ENCODE measurements around the gene ICOS. TPM values are rescaled to one million over a fixed set of nuclear protein-coding genes. Genes with fewer than 3 reads are reported as not detected.

Gene ICOS
- total and polyA plus RNA-seq, 2 donors (not counting 3 experiments of a cell fraction or from before 2014, with no cell fraction given): not detected

GRCh38 chr2:204004912-204005311 lies 68.3 kb downstream of the ICOS start:
- no peak for TF ChIP-seq POLR2A (IDR thresholded peaks at IDR 0.05; ENCODE audit: low read depth, low read length)
- TF ChIP-seq POLR2AphosphoS5 (IDR thresholded peaks at IDR 0.05; ENCODE audit: insufficient read depth, low read depth, low read length): no peak
- intact Hi-C loops (cut with micrococcal nuclease): no loop called here
- H4K20me1 ChIP-seq (replicated peaks; ENCODE audit: control insufficient read depth, extremely low read depth, insufficient read depth, low read length): no peaks in the 10 kb centered on the region
- no peak overlapping the region for H3K4me2 ChIP-seq (ENCODE audit: insufficient read depth, low read length)
- H3K9me3 ChIP-seq (replicated peaks; ENCODE audit: control insufficient read depth, insufficient read depth, low read length): no peaks in the 10 kb centered on the region
- H3K9me1 ChIP-seq (replicated peaks; ENCODE audit: control insufficient read depth, extremely low read depth, insufficient read depth, low read length): no peaks in the 10 kb centered on the region
- H3K36me3 ChIP-seq (ENCODE audit: control insufficient read depth in 2 of 2, extremely low read depth in 1 of 2, insufficient read depth in 2 of 2, low read length in 2 of 2): no peaks in the 10 kb centered on the region
- FAIRE-seq (no peak), DNase-seq (ENCODE audit: low read depth, low spot score) (no peak)
- CTCF ChIA-PET: no interaction called here
- no peak overlapping the region for H3K27ac ChIP-seq (ENCODE audit: insufficient read depth, low read depth, low read length)
- no peaks in the 10 kb centered on the region for H3K79me2 ChIP-seq (ENCODE audit: control insufficient read depth, insufficient read depth, low read length)
- dilution Hi-C loops (cut with MboI; ENCODE audit: extremely low pct_ligation_motif_present, low sequenced_read_pairs): no loop called here
- peaks cover 6 to 17% of the 10 kb centered on the region in 2 experiments for H3K27me3 ChIP-seq (ENCODE audit: control insufficient read depth in 2 of 2, insufficient read depth in 2 of 2, low read length in 2 of 2)
- H3K9ac ChIP-seq (replicated peaks; ENCODE audit: extremely low read depth, insufficient read depth, low read length): no peak overlapping the region
- H2AFZ ChIP-seq (ENCODE audit: low read depth, low read length): no peak overlapping the region
- H3K4me1 ChIP-seq (ENCODE audit: control insufficient read depth, extremely low read depth, insufficient read depth, low read length): no peaks in the 10 kb centered on the region
- POLR2A ChIA-PET: no interaction called here
- BruUV-seq (replicated peaks): no TSS peak
- no peak overlapping the region for H3K4me3 ChIP-seq (replicated peaks in 1 of 3; ENCODE audit: insufficient read depth in 1 of 3, low read depth in 1 of 3, low read length in 3 of 3)

- Histone ChIP-seq H3K9me1 (replicated peaks; ENCODE audit: control insufficient read depth, extremely low read depth, insufficient read depth, low read length) (no peaks in the 10 kb centered on the region), H3K4me2 (ENCODE audit: insufficient read depth, low read length) (no peak overlapping the region), H3K9me3 (replicated peaks; ENCODE audit: control insufficient read depth, insufficient read depth, low read length) (no peaks in the 10 kb centered on the region), H3K4me3 (replicated peaks in 1 of 3; ENCODE audit: insufficient read depth in 1 of 3, low read depth in 1 of 3, low read length in 3 of 3) (no peak overlapping the region), H3K4me1 (ENCODE audit: control insufficient read depth, extremely low read depth, insufficient read depth, low read length) (no peaks in the 10 kb centered on the region), H3K9ac (replicated peaks; ENCODE audit: extremely low read depth, insufficient read depth, low read length) (no peak overlapping the region), H3K27ac (ENCODE audit: insufficient read depth, low read depth, low read length) (no peak overlapping the region), H3K79me2 (ENCODE audit: control insufficient read depth, insufficient read depth, low read length) (no peaks in the 10 kb centered on the region), H4K20me1 (replicated peaks; ENCODE audit: control insufficient read depth, extremely low read depth, insufficient read depth, low read length) (no peaks in the 10 kb centered on the region), H3K27me3 (ENCODE audit: control insufficient read depth in 2 of 2, insufficient read depth in 2 of 2, low read length in 2 of 2) (peaks cover 5 to 12% of the 10 kb centered on the region in 2 experiments), H2AFZ (ENCODE audit: low read depth, low read length) (no peak overlapping the region), H3K36me3 (ENCODE audit: control insufficient read depth in 2 of 2, extremely low read depth in 1 of 2, insufficient read depth in 2 of 2, low read length in 2 of 2) (no peaks in the 10 kb centered on the region)
- TF ChIP-seq FOS (IDR thresholded peaks at IDR 0.05; ENCODE audit: borderline replicate concordance, insufficient read depth, low read length): no peak
- TF ChIP-seq POLR2A (IDR thresholded peaks at IDR 0.05; ENCODE audit: low read depth, low read length): no peak
- TF ChIP-seq EZH2 (IDR thresholded peaks at IDR 0.05; ENCODE audit: borderline replicate concordance, low read depth, low read length, severe bottlenecking): no peak
- TF ChIP-seq POLR2AphosphoS5 (IDR thresholded peaks at IDR 0.05; ENCODE audit: insufficient read depth, low read depth, low read length): no peak
- dilution Hi-C loops (cut with MboI; ENCODE audit: extremely low pct_ligation_motif_present, low sequenced_read_pairs) (no loop called here), intact Hi-C loops (cut with micrococcal nuclease) (no loop called here)
- POLR2A ChIA-PET: no interaction called here
- CTCF ChIA-PET: no interaction called here
- no TSS peak for BruUV-seq (replicated peaks)
- DNase-seq (ENCODE audit: low read depth, low spot score) (no peak), FAIRE-seq (no peak)
Observed at GRCh38 chr2:204005940-204006721, 69.6 kb downstream of the ICOS start.
